ENCODE data around the gene GRID2.

- TF ChIP-seq POLR2A (IDR thresholded peaks at IDR 0.05): no peak
- no peak for TF ChIP-seq CTCF (IDR thresholded peaks at IDR 0.05)
These were observed 95.3 kb downstream of the GRID2 start for GRCh38 chr4:92399032-92399431.

Data from transverse colon (tissue), 3 donors.